Measurements from ENCODE around the gene AMPD3.

- TF ChIP-seq, protein P1, sequence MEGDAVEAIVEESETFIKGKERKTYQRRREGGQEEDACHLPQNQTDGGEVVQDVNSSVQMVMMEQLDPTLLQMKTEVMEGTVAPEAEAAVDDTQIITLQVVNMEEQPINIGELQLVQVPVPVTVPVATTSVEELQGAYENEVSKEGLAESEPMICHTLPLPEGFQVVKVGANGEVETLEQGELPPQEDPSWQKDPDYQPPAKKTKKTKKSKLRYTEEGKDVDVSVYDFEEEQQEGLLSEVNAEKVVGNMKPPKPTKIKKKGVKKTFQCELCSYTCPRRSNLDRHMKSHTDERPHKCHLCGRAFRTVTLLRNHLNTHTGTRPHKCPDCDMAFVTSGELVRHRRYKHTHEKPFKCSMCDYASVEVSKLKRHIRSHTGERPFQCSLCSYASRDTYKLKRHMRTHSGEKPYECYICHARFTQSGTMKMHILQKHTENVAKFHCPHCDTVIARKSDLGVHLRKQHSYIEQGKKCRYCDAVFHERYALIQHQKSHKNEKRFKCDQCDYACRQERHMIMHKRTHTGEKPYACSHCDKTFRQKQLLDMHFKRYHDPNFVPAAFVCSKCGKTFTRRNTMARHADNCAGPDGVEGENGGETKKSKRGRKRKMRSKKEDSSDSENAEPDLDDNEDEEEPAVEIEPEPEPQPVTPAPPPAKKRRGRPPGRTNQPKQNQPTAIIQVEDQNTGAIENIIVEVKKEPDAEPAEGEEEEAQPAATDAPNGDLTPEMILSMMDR (IDR thresholded peaks at IDR 0.05), result no peak
- no peak for TF ChIP-seq EZH2 (IDR thresholded peaks at IDR 0.05; ENCODE audit: borderline replicate concordance, insufficient read depth, low read depth, low read length, poor library complexity, severe bottlenecking)
These were observed 72.2 kb downstream of the AMPD3 start for GRCh38 chr11:10526974-10527918.
